DMS53 treated with DMSO at 0.1 percent for 48 hours (cell line): ENCODE measurements around the gene SUGP2.
"Not testable (repeated sequence)": the region's sequence is repeated elsewhere in the genome, so short reads cannot be mapped to it uniquely, and the experiment has no call there.

Experiments
- DNase-seq: peaks from one replicate; lab custom pipeline; 2025; ENCODE audit not compliant: unreplicated experiment; lab: John Stamatoyannopoulos, UW

Gene SUGP2

DNA sequence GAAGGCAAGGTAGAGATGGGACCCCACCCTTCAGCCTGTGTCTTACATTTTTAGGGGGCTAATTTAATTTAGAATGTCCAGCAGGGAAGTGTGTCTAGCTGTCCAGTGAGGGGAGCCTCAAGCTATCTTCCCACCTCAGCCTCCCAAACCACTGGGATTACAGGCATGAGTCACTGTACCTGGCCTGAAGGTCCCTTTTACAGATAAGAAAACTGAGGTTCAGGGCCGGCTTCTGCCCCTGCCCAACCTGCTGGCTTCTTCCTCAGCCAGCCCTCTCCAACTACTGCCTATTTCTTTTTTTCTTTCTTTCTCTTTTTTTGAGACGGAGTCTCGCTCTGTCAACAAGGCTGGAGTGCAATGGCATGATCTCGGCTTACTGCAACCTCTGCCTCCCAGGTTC, 72.9 kb downstream of the SUGP2 start:
- no peak for DNase-seq

DNA sequence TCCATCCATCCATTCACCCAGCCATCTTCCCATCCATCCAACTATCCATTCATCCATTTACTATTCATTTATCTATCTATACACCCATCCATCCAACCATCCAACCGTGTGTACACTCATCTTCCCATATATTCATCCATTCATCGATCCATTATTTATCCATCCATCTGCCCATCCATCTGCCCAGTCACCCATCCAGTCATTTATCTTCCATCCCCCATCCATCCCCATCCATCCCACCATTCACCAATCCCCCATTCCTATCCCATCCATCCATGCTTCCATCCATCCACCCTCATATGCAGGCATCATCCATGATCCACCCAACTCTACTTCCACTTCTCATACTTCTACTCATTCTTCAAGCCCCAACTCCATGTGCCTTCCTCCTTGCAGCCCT, 78.3 kb downstream of the SUGP2 start:
- no peak for DNase-seq

DNA sequence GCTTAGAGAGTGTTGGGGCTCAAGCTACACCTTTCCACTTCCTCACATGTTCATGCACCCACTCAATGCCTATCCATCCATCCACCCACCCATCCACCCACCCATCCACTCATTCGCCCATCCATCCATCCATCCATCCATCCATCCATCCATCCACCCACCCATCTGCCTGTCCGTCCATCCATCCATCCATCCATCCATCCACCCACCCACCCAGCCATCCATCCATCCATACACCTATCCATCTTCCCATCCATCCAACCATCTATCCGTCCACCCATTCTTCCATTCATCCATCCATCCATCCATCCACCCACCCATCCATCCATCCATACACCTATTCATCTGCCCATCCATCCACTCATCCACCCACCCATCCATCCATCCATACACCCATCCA, 79.2 kb downstream of the SUGP2 start:
- no peak for DNase-seq

DNA sequence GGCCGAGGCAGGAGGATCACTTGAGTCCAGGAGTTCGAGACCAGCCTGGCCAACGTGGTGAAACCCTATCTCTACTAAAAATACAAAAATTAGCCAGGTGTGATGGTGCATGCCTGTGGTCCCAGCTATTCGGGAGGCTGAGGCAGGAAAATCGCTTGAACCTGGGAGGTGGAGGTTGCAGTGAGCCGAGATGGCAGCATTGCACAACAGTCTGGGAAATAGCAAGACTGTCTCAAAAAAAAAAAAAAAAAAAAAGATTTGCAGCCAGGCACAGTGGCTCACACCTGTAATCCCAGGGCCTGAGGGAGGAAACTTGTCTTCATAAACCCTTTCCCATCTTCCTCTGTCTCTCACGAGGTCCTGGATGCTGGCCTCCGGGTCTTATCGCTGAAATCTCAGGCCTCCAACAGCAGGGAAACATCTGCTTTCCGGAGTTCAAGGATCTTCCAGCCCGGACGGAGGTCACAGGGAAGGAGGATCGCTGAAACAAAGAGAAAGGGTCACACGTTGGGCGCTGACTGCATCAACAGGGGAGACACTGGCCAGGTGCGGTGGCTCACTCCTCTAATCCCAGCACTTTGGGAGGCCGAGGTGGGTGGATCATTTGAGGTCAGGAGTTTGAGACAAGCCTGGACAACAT, 80.8 kb downstream of the SUGP2 start:
- not testable (repeated sequence) for DNase-seq

DNA sequence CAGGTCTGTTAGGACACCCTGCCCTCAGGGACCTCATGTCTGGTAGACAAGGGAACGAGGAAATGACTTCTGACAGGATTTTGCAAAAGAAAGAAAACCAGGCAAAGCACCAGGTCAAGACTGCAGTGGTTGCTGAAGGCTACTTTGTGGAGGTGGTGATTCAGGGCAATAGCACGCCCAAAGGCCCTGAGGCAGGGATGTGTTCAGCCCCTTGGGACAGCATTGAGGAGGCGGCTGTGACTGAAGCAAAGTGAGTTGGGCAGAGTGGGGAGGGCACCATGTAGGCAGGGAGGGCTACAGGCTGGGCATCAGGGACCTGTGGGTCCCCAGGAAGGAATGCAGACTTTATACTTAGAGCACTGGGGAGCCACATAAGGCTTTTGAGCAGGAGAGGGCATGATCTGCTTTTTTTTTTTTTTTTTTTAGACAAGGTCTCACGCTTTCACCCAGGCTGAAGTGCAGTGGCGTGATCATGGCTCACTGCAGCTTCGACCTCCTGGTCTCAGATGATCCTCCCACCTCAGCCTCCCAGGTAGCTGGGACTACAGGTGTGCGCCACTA, 81.5 kb downstream of the SUGP2 start:
- no peak for DNase-seq

DNA sequence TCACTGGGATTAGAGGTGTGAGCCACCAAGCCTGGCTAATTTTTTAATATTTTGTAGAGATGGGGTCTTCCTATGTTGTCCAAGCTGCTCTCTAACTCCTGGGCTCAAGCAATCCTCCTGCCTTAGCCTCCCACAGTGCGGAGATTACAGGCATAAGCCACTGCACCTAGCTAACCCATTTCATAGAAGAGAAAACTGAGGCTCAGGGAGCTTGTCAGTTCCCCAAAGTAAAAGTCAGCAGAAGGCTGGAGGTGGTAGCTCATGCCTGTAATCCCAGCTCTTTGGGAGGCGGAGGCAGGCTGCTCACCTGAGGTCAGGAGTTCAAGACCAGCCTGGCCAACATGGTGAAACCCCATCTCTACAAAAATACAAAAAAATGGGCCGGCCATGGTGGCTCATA, 83.5 kb downstream of the SUGP2 start:
- no peak for DNase-seq

DNA sequence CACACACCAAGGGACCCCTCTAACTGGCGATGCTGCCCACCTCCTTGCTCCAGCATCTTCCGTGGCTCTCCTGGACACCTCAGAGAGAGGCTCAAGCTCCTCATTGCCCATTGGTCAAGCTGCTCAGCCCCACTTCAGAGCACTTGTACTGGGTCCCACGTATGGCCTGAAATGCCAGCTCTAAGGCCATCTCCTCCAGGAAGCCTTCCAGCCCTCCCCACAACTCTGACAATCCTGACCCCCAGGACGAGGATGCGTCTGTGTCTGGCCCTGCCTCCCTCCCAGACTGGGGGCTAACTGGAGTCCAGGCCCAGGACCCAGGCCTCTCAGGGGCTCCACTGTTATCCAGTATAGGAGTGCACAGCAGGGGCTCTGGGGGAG, 84.4 kb downstream of the SUGP2 start:
- no peak for DNase-seq

DNA sequence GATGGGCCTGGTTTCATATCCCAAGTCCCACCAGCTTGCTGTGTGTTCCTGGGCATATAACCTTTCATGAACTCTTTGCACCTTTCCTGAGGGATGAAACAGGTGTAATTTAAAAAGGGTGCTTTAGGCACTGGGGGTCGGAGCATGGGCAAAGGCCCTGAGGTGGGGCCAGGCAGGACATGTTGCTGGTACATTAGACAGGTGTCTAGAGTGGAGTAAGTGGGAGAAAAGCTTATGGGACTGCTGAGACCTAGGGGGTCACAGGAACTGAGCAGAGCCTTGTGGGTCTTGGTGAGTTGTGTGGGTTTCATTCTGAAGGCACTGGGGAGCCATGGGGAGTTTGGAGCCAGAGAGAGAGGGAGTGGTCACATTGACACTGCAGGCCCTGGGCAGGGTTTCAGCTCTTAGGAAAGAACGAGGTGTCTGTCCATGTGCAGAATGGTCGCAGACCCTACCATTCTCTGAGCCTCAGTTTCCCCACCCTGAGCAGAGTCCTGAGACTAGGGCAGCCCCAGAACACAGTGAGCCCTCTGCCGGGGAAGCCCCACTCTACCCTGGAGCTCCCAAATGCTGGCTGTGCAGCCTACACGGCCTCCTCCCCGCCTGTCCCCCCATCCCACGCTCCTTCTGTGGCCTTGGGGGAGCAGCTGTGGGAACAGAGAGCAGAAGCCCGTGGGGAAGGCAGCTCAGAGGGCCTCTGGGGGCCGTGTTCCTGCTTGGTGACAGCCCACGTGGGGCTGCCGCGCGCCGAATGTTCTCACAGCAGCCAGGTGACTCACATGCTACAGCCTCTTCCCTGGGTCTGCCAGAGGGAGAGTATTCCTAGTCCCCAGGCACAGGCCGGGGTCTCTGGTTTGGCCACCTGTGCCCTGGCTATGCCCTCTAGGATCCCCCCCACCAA, 85.0 kb downstream of the SUGP2 start:
- DNase-seq = no peak

DNA sequence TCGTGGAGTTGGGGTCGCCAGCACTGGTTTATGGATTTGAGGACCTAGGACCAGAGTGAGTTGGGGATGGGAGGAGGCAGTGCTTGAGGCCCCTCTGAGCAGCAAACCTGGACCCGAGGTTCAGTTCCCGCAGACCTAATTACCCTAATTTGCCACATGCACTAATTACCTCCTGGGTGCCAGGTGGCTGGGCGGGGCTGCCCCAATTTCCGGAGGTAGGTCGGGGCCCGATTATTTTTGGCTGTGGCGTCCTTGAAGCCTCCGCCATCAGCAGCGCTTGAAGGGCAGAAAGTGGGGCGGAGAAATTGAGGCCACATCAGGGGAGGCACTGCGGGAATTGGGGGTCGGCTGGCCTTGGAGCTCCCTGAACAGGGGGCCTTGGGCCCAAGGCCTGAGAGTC, 86.4 kb downstream of the SUGP2 start:
- no peak for DNase-seq

DNA sequence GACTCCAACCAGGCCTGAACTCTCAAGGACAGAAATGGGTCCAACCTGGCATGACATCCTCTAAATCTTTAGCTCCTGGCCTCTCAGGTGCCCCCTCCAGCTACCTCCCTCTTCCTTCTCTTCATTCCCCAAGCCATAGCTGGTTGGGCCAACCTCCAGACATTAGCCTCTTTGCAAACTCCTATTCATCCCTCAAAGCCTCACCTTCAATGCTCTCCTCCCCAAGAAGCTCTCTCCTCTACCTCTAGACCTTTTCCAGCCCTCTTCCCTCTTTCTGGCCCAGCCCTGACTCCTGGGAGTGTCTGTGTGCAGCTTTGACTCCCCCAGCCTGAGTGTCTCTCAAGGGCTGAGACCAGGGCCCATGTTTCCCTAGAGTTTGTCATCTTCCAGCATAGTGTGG, 87.0 kb downstream of the SUGP2 start:
- DNase-seq = no peak

DNA sequence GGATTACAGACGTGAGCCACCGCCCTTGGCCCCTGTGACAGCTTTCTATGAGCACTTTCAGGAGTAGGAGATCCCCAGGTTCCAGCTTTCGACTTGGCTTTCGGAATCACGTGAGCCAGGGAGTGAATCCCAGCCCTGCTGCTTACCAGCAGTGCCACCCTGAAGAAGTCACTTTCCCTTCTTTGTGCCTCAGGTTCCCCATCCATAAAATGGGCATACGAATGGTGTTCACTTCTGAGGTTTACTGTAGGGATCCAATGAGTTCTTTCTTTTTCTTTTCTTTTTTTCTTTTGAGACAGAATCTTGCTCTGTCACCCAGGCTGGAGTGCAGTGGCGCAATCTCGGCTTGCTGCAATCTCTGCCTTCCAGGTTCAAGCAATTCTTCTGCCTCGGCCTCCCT, 88.0 kb downstream of the SUGP2 start:
- no peak for DNase-seq

DNA sequence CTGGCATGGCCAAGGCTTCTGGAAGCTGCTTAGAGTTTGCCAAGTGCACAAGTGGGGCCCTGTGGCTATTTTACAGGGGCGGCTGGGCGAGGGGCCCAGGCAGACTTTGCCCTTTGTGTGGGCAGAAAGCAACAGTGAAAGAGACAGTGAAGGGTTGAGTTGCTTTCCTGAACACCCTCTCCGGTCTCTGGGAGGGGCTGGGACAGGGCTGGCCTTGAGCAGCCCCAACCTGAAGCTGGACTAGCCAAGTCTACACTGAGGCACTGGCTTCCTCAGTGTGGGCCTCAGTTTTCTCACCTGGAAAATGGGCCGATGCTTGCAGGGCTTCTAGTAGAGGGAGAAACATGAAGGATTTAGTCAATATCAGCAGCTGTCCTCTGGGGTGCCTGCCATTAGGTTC, 89.9 kb downstream of the SUGP2 start:
- DNase-seq = no peak

DNA sequence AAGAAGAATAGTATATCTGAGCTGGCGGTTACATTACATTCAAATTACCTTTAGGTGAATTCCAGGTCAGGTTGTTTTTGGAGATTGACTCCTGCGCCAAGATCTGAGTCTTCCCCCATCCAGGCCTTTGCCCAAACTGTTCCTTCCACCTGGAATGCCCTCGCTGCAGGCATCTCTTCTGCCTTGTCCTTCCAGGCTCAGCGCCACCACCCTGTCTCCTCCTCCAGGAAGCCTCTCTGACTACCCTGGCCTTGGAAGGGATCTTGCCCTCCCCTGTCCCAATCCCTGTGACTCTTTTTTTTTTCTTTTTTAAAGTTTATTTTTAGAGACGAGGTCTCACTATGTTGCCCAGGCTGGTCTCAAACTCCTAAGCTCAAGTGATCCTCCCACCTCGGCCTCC, 90.6 kb downstream of the SUGP2 start:
- no peak for DNase-seq

DNA sequence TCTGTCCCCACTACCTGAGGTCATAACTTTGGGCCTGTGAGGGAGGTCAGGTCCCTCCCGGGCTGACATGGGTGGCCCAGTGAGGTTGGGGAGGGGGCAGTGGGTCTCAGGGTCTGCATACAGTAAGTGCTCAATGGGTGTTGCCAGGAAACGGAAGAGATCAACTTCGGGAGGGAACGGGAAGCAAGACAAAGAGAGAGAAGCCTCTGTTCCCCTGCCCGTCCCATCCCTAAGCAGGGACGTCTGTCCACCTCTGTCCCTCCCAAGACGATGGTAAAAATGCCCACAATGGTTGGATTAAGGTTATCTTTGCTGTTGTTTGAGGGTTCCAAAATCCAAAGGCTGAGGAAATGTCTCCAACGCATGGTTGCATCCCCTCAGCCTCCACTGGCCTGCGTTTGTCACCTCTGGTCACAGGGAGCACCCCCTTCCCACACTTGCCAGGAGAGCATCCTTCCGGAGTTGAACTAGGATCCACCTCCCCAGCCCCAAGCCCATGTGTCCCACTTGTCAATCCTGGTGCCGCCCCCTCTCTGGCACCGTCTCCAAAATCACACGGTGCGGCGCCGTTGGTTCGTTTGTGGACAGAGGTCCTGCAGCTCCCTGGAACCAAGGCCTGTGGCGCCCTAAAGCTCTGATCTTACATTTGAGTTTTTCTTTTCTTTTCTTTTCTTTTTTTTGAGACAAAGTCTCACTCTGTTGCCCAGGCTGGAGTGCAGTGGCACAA, 91.5 kb downstream of the SUGP2 start:
- no peak for DNase-seq
